22Rv1 (cell line): ENCODE measurements around the gene AGR2.

Experiments
- H3K27ac ChIP-seq: fragments of 450-650 bp; 2 replicates; pipeline ENCODE4 v1.5.1; 2017
- CTCF ChIP-seq: fragments of 450-650 bp; IDR thresholded peaks from 2 replicates; pipeline ENCODE4 v1.5.1; 2017; ENCODE audit warnings: mild to moderate bottlenecking
- ZFX ChIP-seq: fragments of 450-650 bp; IDR thresholded peaks from 2 replicates; pipeline ENCODE4 v1.6.1; 2017; ENCODE audit warnings: antibody characterized with exemption, borderline replicate concordance

The AGR2 gene

GRCh38 chr7:16845746-16846145 lies 40.9 kb upstream of the AGR2 start:
- TF ChIP-seq CTCF (no peak), ZFX (no peak)
- H3K27ac ChIP-seq, result no peak overlapping the region

- H3K27ac ChIP-seq, result no peak overlapping the region
- TF ChIP-seq ZFX, result no peak
- TF ChIP-seq CTCF, result no peak
Measured at GRCh38 chr7:16841681-16842080, 36.9 kb upstream of the AGR2 start.

- H3K27ac ChIP-seq, result no peak overlapping the region
- TF ChIP-seq CTCF, result no peak
- TF ChIP-seq ZFX, result no peak
Measured at GRCh38 chr7:16840094-16840493, 35.3 kb upstream of the AGR2 start.

GRCh38 chr7:16839646-16840045 lies 34.8 kb upstream of the AGR2 start:
- no peak overlapping the region for H3K27ac ChIP-seq
- no peak for TF ChIP-seq ZFX
- no peak for TF ChIP-seq CTCF

- no peak overlapping the region for H3K27ac ChIP-seq
- TF ChIP-seq CTCF (no peak), ZFX (no peak)
Measured at GRCh38 chr7:16838891-16839290, 34.1 kb upstream of the AGR2 start.

- H3K27ac ChIP-seq, result no peak overlapping the region
- TF ChIP-seq CTCF, result no peak
- TF ChIP-seq ZFX, result no peak
Measured at GRCh38 chr7:16838386-16838785, 33.6 kb upstream of the AGR2 start.

GRCh38 chr7:16836481-16836880 lies 31.7 kb upstream of the AGR2 start:
- no peak overlapping the region for H3K27ac ChIP-seq
- no peak for TF ChIP-seq ZFX
- no peak for TF ChIP-seq CTCF
